Heart left ventricle (tissue), 16 donors: ENCODE measurements around the gene SLC10A7. TPM values are rescaled to one million over a fixed set of nuclear protein-coding genes. Genes with fewer than 3 reads are reported as not detected.
"Not testable (repeated sequence)": the region's sequence is repeated elsewhere in the genome, so short reads cannot be mapped to it uniquely, and the experiment has no call there.

Experiments
- ATAC-seq, 4 donors: fragments of 200-7000 bp; cut with Tn5 transposase; one replicate each; pipeline ENCODE4 v1.9.1; 2020 to 2022; ENCODE audit warnings: moderate library complexity in 4 of 4, mild to moderate bottlenecking in 3 of 4, moderate number of reproducible peaks in 1 of 4
- DNase-seq, 5 donors: peaks; one replicate each; pipeline ENCODE4 v3.0.0-alpha.2; 2020
- H3K27ac ChIP-seq, 12 donors: fragments of 200-600 bp; sonication (generic) in 4 of 12; one replicate each; pipeline versions ENCODE4 v1.5.0 to v1.8.0; 2016 to 2022; ENCODE audit warnings: mild to moderate bottlenecking in 2 of 12
- H3K27me3 ChIP-seq, 9 donors: fragments of 200-600 bp; sonication (generic) in 2 of 9; one replicate each; pipeline versions ENCODE4 v1.5.1 to v1.8.0; 2016 to 2022; ENCODE audit warnings: mild to moderate bottlenecking in 3 of 9
- H3K36me3 ChIP-seq, 9 donors: fragments of 200-600 bp; sonication (generic) in 2 of 9; one replicate each; pipeline versions ENCODE4 v1.5.0 to v1.8.0; 2018 to 2022; ENCODE audit warnings: mild to moderate bottlenecking in 2 of 9
- H3K4me1 ChIP-seq, 12 donors: fragments of 200-600 bp; sonication (generic) in 4 of 12; one replicate each; pipeline versions ENCODE4 v1.5.0 to v1.8.0; 2016 to 2022; ENCODE audit warnings: mild to moderate bottlenecking in 3 of 12
- H3K4me3 ChIP-seq, 12 donors: fragments of 200-600 bp; sonication (generic) in 4 of 12; one replicate each; pipeline versions ENCODE4 v1.5.0 to v1.8.0; 2017 to 2022; ENCODE audit warnings: mild to moderate bottlenecking in 9 of 12, moderate library complexity in 4 of 12
- H3K9me3 ChIP-seq, 12 donors: fragments of 200-600 bp; sonication (generic) in 4 of 12; one replicate each; pipeline versions ENCODE4 v1.5.0 to v1.8.0; 2016 to 2022; ENCODE audit warnings: mild to moderate bottlenecking in 1 of 12
- CTCF ChIP-seq, 12 donors: fragments of 200-600 bp; sonication (generic) in 4 of 12; IDR thresholded peaks; one replicate each; pipeline versions ENCODE4 v1.5.0 to v1.8.0; 2018 to 2022; ENCODE audit warnings: antibody characterized with exemption in 12 of 12, mild to moderate bottlenecking in 5 of 12
- POLR2A ChIP-seq, 2 donors: fragments of 450-650 bp; IDR thresholded peaks; one replicate each; pipeline ENCODE4 v1.6.1; 2017; ENCODE audit warnings: antibody characterized with exemption in 2 of 2, mild to moderate bottlenecking in 2 of 2, moderate library complexity in 2 of 2
- WGBS, 4 donors: extraction: QIAGEN DNeasy Blood & Tissue Kit in 2 of 4; methylation state at CpG; one replicate each; pipeline versions ENCODE4 v1.1.5 to v1.1.7; 2013 to 2018; 5-methylcytosine and 5-hydroxymethylcytosine counted together
- intact Hi-C, 10 donors: fragments of 100-400 bp; cut with DNase I; formaldehyde crosslinking; loops; one replicate each; pipeline versions ENCODE4 v1.11.1 to v1.14.2; 2022
- polyA plus RNA-seq, 2 donors: library from polyadenylated mRNA; stranded (reverse); fragments of 200-250 nt; gene quantifications; one replicate each; pipeline ENCODE4 v1.2.3, GENCODE V29; 2013
- total RNA-seq, 9 donors: library from RNA; depleted of rRNA in 2 of 9; stranded (reverse); fragments of >200 nt in 2 of 9; fragmentation: NEBNext Ultra II Directional in 3 of 9; extraction: Animal tissue kit (Norgen Biotek cat#: 25700) in 3 of 9; gene quantifications; one replicate each; pipeline versions ENCODE4 v1.1.0 to v1.2.4, GENCODE V29; 2016 to 2023
- donor health status: ischemic (EF 13 %, LVEDD 7.1; RV severe dilation, severe dysfunction).
- donor health status: healthy with polysubstance abuse.
- donor health status: DM: no; HTN: yes; CAD: no.
- donor health status: DM: no; HTN: no; CAD: no.
- donor health status: ischemic (EF 25% LVEDD 6.9; RV normal size, moderate dysfunction).
- donor health status: ischemic (EF 25% LVEDD 5.7; RV mildly dilated, moderate dysfunction).
- donor health status: healthy.
- donor health status: DM: yes; HTN: yes; CAD: no.
- donor health status: ischemic (EF 35%, LVEDD 5.7; RV mildly dilated, moderate dysfunction).
- donor health status: nonischemic (EF 11% LVEDD 7.7; RV severe dilation, severe dysfunction).
- donor health status: DM: yes; HTN: yes; CAD: no.
- donor health status: PGD.
- donor health status: ischemic (EF 29% LVEDD 5.4; RV normal size, mild dysfunction).
- donor health status: nonischemic (EF 23%, LVEDD 6.1; RV moderate dilation, normal function).

Gene SLC10A7
- total and polyA plus RNA-seq, 11 donors = 1.2 to 8.7 (median 3.1) TPM

- DNase-seq = no peak
- H3K9me3 ChIP-seq = peaks cover 0 to 32% (median 11%) of the 10 kb centered on the region in 12 donors
Measured at GRCh38 chr4:146359771-146360170, 162.0 kb downstream of the SLC10A7 start.

GRCh38 chr4:146350114-146350513, 171.6 kb downstream of the SLC10A7 start:
- H3K9me3 ChIP-seq, H3K27ac ChIP-seq, ATAC-seq, DNase-seq, H3K36me3 ChIP-seq, H3K4me1 ChIP-seq, H3K27me3 ChIP-seq, intact Hi-C loops: not testable (repeated sequence)
- 60 to 83% (median 75%) methylated on average over 6 to 13 of the region's 26 CpGs for WGBS, 4 donors
- peak overlapping the region in 2 of 12 donors; percentile 9 to 17 for H3K4me3 ChIP-seq

More at GRCh38 chr4:146359771-146360170, 162.0 kb downstream of the SLC10A7 start:
- ATAC-seq = no peak
- Histone ChIP-seq H3K27ac (no peak overlapping the region), H3K27me3 (no peaks in the 10 kb centered on the region), H3K4me3 (no peak overlapping the region), H3K4me1 (no peaks in the 10 kb centered on the region), H3K36me3 (no peaks in the 10 kb centered on the region)
- intact Hi-C loops = no loop called here
- TF ChIP-seq POLR2A (IDR thresholded peaks at IDR 0.05) (no peak), CTCF (IDR thresholded peaks at IDR 0.05) (no peak)

- TF ChIP-seq CTCF (IDR thresholded peaks at IDR 0.05) = no peak
- TF ChIP-seq POLR2A (IDR thresholded peaks at IDR 0.05) = no peak
- intact Hi-C loops = loop anchor here in 8 of 10 donors (5.0 to 10.0 kb wide), 8 partner anchors 175 to 755 kb away; partner anchors contain the start of genes POU4F2 (in 1 of the 8) and SLC10A7 (in 1 of the 8)
- Histone ChIP-seq H3K9me3 (peaks cover 0 to 3% (median 0%) of the 10 kb centered on the region in 12 donors), H3K36me3 (no peaks in the 10 kb centered on the region), H3K4me1 (no peaks in the 10 kb centered on the region), H3K4me3 (no peak overlapping the region), H3K27ac (no peak overlapping the region), H3K27me3 (no peaks in the 10 kb centered on the region)
- DNase-seq (no peak), ATAC-seq (no peak)
Measured at GRCh38 chr4:146349306-146349705, 172.4 kb downstream of the SLC10A7 start.

- intact Hi-C loops = loop anchor here in 8 of 10 donors (5.0 to 10.0 kb wide), 8 partner anchors 177 to 757 kb away; partner anchors contain the start of genes POU4F2 (in 1 of the 8) and SLC10A7 (in 1 of the 8)
- H3K36me3 ChIP-seq = no peaks in the 10 kb centered on the region
- ATAC-seq = no peak
- DNase-seq = no peak
- TF ChIP-seq CTCF (IDR thresholded peaks at IDR 0.05) (no peak), POLR2A (IDR thresholded peaks at IDR 0.05) (no peak)
- H3K27me3 ChIP-seq = no peaks in the 10 kb centered on the region
- 82 to 89% (median 84%) methylated on average over 2 of the region's 2 CpGs for WGBS, 4 donors
- no peak overlapping the region for H3K4me3 ChIP-seq
- no peak overlapping the region for H3K27ac ChIP-seq
- H3K9me3 ChIP-seq = peaks cover 0 to 3% (median 0%) of the 10 kb centered on the region in 12 donors
- no peaks in the 10 kb centered on the region for H3K4me1 ChIP-seq
Measured at GRCh38 chr4:146347822-146348221, 173.9 kb downstream of the SLC10A7 start.

GRCh38 chr4:146346276-146346675, 175.5 kb downstream of the SLC10A7 start:
- Histone ChIP-seq H3K4me3 (no peak overlapping the region), H3K27me3 (no peaks in the 10 kb centered on the region), H3K36me3 (no peaks in the 10 kb centered on the region), H3K27ac (no peak overlapping the region), H3K4me1 (no peaks in the 10 kb centered on the region), H3K9me3 (peaks cover 0 to 3% (median 0%) of the 10 kb centered on the region in 12 donors)
- TF ChIP-seq CTCF (IDR thresholded peaks at IDR 0.05) = no peak
- no peak for TF ChIP-seq POLR2A (IDR thresholded peaks at IDR 0.05)
- no peak for DNase-seq
- intact Hi-C loops = loop anchor here in 8 of 10 donors (5.0 to 10.0 kb wide), 8 partner anchors 179 to 759 kb away; partner anchors contain the start of genes POU4F2 (in 1 of the 8) and SLC10A7 (in 1 of the 8)
- ATAC-seq = no peak
- WGBS, 4 donors = 54 to 99% (median 91%) methylated on average over 1 of the region's 1 CpG
